NB4 (cell line): Measurements from ENCODE around the gene SEC61B.

Source experiments
- DNase-seq: peaks from one replicate; pipeline ENCODE4 v3.0.0; 2010; ENCODE audit warnings: low read depth
- H3K4me3 ChIP-seq: one replicate; pipeline ENCODE4 v1.5.1; 2011; ENCODE audit warnings: mild to moderate bottlenecking, low read depth, low read length, moderate library complexity
- CTCF ChIP-seq: IDR thresholded peaks from one replicate; pipeline ENCODE4 v1.5.1; 2012; ENCODE audit warnings: low read depth, low read length
- MAX ChIP-seq: IDR thresholded peaks from 2 replicates; pipeline ENCODE4 v1.6.1; 2011; ENCODE audit warnings: low read depth, low read length
- MYC ChIP-seq: IDR thresholded peaks from 2 replicates; pipeline ENCODE4 v1.6.1; 2011; ENCODE audit warnings: low read depth, low read length
- POLR2A ChIP-seq: IDR thresholded peaks from 2 replicates; pipeline ENCODE4 v1.6.1; 2011; ENCODE audit warnings: mild to moderate bottlenecking; ENCODE audit not compliant: insufficient read length; ENCODE audit errors: extremely low read depth

SEC61B gene

GRCh38 chr9:99221621-99222415 lies at the start of gene SEC61B, which contains the start of gene ALG2:
Gene SEC61B (plus strand): TSS chr9:99222282. CDS start chr9:99222364, 82 bp downstream.
Gene ALG2 (minus strand): TSS chr9:99221942. CDS start chr9:99221894, 48 bp downstream.
- peak; percentile 94 for DNase-seq
- no peak for TF ChIP-seq CTCF
- no peak for TF ChIP-seq MYC
- peak; percentile 82 for TF ChIP-seq POLR2A
- TF ChIP-seq MAX: no peak
- H3K4me3 ChIP-seq: peak within 1 kb of the TSS; percentile 92

GRCh38 chr9:99173570-99174504 lies 48.2 kb upstream of the SEC61B start:
- DNase-seq: no peak
- no peak overlapping the region for H3K4me3 ChIP-seq
- TF ChIP-seq POLR2A (no peak), MYC (no peak), MAX (no peak), CTCF (no peak)

- TF ChIP-seq MAX: no peak
- H3K4me3 ChIP-seq: no peak overlapping the region
- DNase-seq: no peak
Measured at GRCh38 chr9:99176527-99177013, 45.5 kb upstream of the SEC61B start.

- TF ChIP-seq POLR2A (no peak), CTCF (no peak)
- no peak overlapping the region for H3K4me3 ChIP-seq
- DNase-seq: no peak
Measured at GRCh38 chr9:99177576-99178366, 44.3 kb upstream of the SEC61B start.

GRCh38 chr9:99178912-99179872 lies 42.9 kb upstream of the SEC61B start:
- DNase-seq: no peak
- TF ChIP-seq MYC (no peak), MAX (no peak), CTCF (no peak), POLR2A (no peak)
- H3K4me3 ChIP-seq: no peak overlapping the region
